Cardiac fibroblast (primary cell): Measurements from ENCODE around the gene SYT1.
A peak's percentile ranks its signal among the peaks of the same experiment; 100 is the strongest.

Experiments
- DNase-seq, 2 donors: peaks; one replicate each; pipeline versions ENCODE4 v3.0.0 to v3.0.0-alpha.2; 2010; ENCODE audit warnings: low read depth in 2 of 2
- H3K4me3 ChIP-seq, 2 donors: replicated peaks in 1 of 2; 1 replicate in 1 of 2; 2 replicates in 1 of 2; pipeline ENCODE4 v1.5.1; 2011; ENCODE audit warnings: low read depth in 2 of 2, low read length in 2 of 2, mild to moderate bottlenecking in 2 of 2, moderate library complexity in 1 of 2
- TF ChIP-seq, protein P1 (sequence below): IDR thresholded peaks from one replicate; pipeline ENCODE4 v1.5.1; 2011; ENCODE audit warnings: low read depth, mild to moderate bottlenecking, low read length, inconsistent platforms

The SYT1 gene

GRCh38 chr12:79407671-79408622, 543.4 kb downstream of the SYT1 start:
- H3K4me3 ChIP-seq: no peak overlapping the region
- peak; percentile 92 for DNase-seq
- TF ChIP-seq, protein P1, sequence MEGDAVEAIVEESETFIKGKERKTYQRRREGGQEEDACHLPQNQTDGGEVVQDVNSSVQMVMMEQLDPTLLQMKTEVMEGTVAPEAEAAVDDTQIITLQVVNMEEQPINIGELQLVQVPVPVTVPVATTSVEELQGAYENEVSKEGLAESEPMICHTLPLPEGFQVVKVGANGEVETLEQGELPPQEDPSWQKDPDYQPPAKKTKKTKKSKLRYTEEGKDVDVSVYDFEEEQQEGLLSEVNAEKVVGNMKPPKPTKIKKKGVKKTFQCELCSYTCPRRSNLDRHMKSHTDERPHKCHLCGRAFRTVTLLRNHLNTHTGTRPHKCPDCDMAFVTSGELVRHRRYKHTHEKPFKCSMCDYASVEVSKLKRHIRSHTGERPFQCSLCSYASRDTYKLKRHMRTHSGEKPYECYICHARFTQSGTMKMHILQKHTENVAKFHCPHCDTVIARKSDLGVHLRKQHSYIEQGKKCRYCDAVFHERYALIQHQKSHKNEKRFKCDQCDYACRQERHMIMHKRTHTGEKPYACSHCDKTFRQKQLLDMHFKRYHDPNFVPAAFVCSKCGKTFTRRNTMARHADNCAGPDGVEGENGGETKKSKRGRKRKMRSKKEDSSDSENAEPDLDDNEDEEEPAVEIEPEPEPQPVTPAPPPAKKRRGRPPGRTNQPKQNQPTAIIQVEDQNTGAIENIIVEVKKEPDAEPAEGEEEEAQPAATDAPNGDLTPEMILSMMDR: peak; percentile 78

- no peak for DNase-seq
- no peak overlapping the region for H3K4me3 ChIP-seq
- TF ChIP-seq, protein P1: no peak
Observed at GRCh38 chr12:79408689-79409088, 544.1 kb downstream of the SYT1 start.

DNA sequence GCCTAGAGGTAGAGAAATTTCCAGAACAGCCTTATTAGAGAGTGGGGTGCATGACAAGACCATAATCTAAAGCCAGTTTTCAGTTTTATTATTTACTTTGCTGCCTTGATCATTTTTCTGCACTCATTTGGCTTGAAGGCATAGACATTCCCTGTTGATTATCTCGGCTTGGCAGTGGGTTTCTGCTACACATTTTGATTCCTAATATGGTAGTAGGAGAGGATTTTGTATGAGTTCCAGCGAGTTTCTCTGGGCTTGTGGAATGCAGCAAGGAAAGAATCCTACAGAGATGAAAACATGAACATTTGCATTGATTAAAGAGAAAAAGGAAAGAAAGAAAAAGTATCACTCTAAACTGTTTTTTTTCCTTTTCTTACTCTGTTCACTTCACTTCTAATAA, 545.0 kb downstream of the SYT1 start:
- no peak overlapping the region for H3K4me3 ChIP-seq
- peak; percentile 81 to 90 for DNase-seq
- TF ChIP-seq, protein P1: no peak

- TF ChIP-seq, protein P1: no peak
- H3K4me3 ChIP-seq: no peak overlapping the region
- no peak for DNase-seq
Observed at GRCh38 chr12:79411791-79412190, 547.2 kb downstream of the SYT1 start.

GRCh38 chr12:79413796-79414195, 549.2 kb downstream of the SYT1 start:
- TF ChIP-seq, protein P1: no peak
- DNase-seq: no peak
- H3K4me3 ChIP-seq: no peak overlapping the region

- DNase-seq: no peak
- TF ChIP-seq, protein P1: no peak
- no peak overlapping the region for H3K4me3 ChIP-seq
Observed at GRCh38 chr12:79414252-79414651, 549.7 kb downstream of the SYT1 start.
